HuH-7.5 (cell line): Measurements from ENCODE around the gene MGAT5B.

Experiments used
- DNase-seq: peaks from one replicate; pipeline ENCODE4 v3.0.0; 2011; ENCODE audit warnings: low spot score

Gene MGAT5B

DNA sequence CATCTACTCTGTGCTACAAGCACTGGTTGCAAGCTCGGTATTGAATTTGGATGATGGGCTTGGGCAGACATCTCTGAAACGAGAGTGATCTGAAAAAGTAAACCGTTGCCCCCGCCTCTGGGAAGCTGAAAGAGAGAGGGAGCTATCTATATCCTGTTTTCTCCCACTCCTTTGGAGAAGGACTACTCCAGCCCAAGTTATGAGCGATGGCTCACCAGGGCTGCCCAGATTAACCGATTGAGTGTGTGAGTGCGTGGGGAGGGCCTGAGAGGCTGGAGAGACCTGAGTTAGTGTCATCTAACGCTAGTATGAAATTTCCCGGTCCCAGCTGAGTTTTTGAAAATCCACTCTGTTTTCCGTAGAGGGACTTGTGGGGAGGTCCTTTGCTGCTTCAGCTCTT, 11.5 kb downstream of the MGAT5B start:
- no peak for DNase-seq

DNA sequence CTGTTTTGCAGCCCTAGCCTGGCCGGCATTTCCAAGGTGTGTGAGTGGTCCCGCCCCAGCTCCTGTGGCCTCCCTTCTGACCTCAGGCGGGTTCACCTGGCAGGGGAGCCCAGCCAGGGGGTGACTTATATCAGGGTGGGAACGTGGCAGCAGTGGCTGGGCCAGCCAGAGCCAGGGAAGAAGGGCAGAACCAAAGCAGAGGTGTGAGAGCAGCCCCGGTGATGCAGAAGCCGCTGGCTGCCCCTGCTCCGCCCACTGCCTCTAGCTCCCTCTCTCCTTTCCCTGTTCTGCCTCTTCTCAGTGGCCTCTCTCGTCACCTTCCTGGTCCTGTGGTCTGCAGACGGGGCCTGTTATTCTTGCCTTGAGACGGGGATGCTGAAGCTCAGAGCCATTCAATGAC, 12.1 kb downstream of the MGAT5B start:
- DNase-seq = no peak

DNA sequence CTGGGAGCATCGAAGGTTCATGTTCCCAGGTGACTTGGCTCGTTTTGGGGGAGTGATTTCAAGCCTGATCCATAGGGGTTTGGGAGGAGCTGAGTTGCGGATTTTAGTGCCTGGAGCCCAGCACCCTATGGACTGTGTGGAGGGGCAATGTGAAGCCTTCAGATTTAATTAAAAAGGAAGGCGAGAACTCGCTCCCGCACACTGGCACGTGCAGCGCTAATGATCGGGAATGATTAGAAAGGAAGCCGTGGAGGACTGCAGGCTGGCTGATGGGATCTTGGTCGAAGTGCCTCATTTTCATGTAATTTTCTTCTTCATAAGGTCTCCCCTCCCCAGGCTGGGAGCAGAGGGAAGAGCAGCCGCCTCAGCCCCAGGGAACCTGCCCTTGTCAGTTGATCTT, 12.8 kb downstream of the MGAT5B start:
- DNase-seq = no peak

DNA sequence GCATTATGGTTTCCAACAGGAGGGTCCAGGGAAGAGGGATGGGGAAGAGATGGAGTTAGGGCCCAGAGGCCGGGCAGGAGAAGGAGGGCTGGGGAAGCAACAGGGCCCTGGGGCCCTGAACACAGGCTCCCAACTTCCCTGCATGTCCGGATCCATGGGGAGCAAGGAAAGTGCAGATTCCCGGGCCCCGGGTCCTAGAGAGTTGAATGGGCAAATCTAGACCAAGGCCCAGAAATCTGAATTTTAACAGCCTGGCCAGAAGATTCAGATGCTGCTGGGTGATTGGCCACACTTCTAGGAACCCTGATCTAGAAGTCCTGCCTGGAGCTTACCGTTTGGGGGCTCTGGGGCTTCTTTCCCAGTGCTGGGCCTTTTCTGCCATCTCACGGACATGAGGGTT, 13.2 kb downstream of the MGAT5B start:
- DNase-seq = no peak

DNA sequence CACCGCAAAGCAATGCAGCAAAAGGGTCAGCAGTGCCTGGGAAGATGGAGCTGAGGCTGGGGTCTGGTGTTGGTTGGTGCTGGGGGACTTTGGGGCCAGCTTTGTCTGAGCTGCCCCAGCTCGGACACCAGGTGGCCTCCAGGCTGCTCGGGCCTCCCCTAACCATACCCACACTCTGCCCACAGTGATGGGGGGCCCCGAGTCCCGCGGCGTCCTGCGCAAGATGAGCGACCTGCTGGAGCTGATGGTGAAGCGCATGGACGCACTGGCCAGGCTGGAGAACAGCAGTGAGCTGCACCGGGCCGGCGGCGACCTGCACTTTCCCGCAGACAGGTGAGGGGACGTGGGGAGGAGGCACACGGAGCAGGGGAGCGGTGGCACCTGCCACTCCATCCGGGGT, 13.8 kb downstream of the MGAT5B start:
- no peak for DNase-seq

DNA sequence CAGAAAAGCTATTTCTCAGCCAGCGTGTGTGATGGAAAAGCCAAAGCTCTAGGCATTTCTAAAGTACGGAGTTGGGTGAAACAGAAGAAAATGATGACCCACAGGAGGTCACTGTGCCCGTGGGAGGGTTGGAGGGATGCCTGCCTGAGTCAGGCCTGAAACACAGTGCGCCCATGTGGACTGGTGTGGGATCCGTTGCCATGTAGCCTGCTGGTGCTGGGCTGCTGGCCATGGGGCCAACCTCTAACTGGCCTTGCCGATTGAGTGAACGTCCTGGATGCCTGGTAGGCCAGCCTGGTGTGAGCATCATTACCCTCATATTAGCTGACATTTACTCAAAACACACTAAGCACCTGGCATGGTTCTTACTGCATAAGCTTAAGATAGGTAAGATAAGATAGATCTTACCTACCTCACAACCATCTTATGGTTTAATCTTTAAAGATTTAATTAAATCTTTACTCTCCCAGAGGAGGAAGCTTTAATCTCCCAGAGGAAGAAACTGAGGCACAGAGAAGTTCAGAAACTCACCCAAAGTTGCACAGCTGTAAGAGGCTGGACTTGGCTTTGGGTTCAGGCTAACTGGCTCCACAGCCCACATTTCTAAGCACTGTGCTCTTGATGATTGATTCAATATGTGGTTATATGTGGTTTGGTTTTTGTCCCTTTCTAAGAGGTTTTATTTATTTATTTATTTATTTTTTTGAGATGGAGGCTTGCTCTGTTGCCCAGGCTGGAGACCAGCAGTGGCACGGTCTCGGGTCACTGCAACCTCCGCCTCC, 15.7 kb downstream of the MGAT5B start:
- DNase-seq = no peak

DNA sequence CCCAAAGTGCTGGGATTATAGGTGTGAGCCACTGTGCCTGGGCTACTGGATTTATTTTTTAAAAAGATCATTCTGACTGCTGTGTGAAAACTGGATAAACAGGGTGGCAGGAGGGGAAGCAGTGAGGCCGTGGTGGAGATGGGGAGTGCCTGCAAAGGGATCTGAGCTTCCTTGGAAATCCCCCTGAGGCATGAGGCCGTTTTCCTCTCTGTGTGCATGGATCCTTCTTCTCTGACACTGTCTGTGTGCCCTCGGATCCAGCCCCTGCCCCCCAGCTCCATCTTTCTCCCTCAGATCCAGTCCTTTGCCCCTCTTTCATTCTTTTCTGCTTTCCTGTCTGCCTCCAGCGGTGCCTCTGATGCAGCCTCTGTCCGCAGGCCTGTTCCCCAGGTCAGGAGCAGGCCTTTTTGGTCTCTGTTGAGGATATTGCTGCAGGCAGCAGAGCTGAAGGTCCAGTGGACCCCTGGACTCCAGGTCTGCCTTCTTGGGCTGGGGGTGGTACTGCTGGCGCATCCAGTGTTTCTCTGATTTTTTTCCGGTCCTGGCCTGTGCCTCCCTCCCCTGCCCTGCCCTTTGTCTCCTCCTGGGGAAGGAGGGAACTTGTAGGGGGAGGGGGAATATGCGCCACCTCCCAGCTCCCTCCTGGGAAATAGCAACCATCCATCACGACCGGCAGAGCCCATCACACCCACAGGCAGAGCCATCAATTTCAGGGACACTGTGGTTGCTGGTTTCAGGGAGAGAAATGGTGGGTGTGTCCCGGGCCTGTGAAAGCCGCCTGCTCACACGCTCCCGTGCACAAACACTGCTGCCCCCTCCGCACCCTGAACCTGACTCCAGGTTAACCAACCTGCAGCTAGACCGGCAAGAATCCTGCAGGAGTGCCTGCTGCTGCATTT, 17.0 kb downstream of the MGAT5B start:
- no peak for DNase-seq

DNA sequence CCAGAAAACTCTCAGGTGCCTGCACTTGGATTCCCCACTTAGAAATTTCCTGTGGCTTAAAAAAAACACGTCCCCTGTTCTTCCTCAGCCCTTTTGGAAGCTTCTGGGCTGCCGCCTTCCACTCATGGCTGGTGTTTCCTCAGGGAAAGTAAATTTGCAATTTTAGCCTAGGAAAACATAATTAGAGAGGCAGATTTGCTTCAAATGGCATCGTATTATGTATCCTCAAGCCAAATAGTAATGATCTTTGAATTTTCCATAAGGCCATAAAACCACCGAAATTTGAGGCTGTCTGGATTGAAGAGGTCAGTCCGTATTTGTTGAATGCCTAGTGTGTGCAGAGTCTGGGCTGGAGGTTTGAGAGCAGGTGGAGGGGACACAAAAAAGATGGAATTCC, 17.7 kb downstream of the MGAT5B start:
- DNase-seq = no peak

DNA sequence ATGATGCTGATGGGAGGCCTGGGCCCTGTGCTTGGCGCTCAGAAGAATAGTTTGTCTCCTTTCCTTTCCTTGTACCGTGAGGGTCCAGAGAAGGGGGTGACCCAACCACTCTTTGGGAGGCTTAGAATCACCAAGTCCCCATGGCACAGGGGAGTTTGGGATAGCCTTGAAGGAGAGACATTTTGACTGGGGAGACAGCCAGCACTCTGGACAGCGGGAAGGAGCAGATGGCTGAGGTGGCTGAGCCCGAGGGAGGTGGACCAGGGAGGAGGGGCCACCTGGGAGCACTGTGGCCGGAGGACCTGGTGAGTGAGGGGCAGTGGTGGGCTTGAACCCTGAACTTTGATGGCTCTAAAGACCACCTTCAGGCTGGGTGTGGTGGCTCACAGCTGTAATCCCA, 18.2 kb downstream of the MGAT5B start:
- DNase-seq = no peak

DNA sequence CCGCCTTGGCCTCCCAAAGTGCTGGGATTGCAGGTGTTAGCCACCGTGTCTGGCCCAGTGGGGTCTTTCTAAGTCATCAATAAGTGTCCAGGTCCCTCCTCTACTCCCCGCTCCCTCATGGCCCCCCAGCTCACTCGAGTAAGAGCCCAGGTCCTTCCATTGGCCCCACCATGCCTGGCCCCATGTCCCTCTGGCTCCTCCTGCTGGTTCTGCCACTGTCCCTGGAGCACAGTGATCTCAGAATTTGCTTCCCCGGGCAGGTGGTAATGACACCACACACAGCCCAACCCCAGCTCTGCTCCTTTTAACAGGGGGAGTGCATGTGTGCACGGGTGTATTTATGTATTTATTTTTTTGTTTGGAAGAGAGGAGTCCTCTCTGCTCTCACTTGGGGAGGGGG, 19.6 kb downstream of the MGAT5B start:
- DNase-seq = no peak

DNA sequence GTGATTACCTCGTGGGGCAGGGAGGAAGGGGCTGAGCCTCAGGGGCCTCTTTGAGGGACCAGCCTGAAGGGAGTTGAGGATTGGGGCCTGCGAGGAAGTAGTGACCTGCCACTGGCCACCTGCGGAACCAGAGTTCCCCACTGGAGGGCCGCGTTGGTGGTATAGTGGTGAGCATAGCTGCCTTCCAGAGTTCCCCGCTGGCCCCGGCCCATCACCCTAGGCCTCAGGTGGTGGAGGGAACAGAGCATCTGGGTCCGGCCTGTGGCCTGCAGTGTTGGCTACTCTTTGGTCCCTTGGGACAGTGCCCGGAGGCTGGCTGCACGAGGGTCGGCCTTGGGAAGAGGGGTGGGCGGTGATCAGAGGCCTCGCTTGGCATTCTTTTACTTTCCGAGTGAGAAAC, 20.5 kb downstream of the MGAT5B start:
- no peak for DNase-seq

DNA sequence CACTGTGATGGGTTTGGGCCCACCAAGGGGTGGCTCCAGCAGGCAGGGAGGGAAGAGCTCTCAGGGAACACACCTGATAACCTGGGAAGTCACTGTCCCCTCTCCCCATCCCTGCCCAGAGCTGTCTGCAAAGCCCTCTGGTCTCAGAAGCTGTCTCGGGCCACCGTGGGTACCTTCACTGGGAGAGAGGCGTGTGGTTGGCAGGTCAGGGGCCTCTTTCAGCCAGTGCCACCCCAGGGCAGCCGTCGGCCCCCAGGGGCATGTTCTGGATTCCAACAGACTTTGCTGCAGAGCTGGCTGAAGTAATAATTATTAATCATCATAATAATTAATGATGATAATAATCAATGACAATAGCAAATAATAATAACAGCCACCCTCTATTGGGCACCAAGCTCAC, 21.1 kb downstream of the MGAT5B start:
- DNase-seq = no peak

DNA sequence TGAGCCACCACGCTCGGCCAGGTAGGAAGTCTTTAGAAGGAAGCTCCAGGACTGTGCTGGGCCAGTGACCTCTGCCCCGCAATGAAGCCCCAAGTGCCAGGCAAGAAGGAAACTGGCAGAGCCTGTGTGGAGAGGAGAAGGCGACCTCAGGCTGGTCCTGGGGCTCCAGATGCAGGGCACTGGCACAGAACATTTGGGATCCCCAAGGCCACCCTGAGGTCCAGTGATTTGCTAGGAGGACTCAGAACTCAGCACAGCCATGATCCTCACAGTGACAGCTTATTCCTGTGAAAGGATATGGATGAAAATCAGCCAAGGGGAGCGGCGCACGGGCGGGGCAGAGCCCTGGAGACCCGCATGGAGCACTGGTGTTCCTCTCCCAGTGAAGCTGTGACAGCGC, 24.1 kb downstream of the MGAT5B start:
- DNase-seq = no peak

DNA sequence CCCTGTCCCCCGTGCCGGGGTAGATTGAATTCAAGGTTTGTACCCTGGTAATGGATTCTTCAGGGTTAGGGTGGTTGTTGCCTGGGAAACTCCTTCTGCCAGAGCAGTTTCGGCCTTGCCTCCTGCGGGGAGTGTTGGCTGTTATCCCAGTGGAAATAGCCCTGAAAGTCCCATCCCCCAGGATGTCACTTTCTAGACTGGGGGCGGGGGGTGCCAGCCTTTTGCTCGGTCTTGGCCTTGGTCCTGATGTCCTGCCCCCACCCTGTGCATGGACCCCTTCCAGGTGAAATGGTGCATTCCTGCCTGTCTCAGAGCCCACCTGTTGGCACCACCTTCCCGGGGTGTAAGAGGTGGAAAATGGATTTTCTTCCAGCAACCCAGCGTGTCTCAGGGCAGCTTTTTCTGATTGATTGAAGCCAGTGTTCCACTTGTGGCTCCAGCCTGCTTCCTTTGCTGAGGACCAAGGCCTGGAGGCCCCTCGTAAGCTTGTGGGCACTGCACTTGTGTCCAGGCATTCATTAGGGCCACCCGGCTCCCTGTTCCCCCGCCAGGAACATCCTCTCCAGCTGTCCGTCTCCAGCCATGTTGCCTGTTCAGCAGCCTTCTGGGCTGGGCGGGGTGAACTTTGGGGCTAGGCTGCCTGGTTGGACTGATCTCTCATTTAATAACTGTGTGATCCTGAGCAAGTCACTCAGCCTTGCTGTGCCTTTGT, 25.6 kb downstream of the MGAT5B start:
- no peak for DNase-seq

DNA sequence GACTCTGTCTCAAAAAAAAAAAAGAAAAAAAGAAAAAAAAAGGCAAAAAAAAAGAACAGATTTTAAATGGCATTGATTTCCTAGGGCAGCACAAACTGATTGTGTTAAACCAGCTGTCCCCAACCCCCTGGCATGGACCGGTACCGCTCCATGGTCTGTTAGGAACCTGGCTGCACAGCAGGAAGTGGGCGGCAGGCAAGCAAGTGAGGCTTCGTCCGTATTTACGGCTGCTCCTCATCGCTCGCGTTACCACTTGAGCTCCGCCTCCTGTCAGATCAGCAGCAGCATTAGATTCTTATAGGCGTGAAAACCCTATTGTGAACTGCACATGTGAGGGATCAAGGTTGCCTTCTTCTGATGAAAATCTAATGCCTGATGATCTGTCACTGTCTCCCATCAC, 26.6 kb downstream of the MGAT5B start:
- DNase-seq = no peak

DNA sequence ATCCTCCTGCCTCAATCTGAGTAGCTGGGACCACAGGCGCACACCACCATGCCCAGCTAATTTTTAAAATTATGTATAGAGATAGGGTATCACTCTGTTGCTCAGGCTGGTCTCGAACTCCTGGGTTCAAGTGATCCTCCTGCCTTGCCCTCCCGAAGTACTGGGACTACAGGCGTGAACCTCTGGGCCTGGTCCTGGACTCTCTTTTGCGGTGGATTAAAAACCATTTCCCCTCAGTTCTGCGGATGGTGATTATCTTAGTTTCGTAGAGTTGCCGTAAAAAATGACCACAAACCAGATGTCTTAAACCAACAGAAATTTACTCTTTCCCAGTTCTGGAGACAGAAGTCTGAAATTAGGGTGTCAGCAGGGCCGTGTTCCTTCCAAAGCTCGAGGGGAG, 28.8 kb downstream of the MGAT5B start:
- DNase-seq = no peak

DNA sequence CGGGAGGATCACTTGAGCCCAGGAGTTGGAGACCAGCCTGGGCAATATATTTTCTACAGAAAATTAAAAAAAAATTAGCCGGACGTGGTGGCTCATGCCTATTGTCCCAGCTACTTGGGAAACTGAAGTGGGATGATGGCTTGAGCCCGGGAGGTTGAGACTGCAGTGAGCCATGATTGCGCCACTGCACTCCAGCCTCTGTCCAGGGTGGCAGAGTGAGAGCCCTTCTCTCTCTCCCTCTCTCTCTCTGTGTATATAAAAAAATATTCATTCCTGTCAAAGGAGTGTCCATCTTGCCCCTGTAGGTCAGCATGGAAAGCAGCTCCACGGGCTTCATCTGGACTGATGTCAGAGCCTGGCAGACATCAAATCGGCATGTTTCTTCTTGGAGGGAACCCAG, 31.2 kb downstream of the MGAT5B start:
- DNase-seq = no peak

DNA sequence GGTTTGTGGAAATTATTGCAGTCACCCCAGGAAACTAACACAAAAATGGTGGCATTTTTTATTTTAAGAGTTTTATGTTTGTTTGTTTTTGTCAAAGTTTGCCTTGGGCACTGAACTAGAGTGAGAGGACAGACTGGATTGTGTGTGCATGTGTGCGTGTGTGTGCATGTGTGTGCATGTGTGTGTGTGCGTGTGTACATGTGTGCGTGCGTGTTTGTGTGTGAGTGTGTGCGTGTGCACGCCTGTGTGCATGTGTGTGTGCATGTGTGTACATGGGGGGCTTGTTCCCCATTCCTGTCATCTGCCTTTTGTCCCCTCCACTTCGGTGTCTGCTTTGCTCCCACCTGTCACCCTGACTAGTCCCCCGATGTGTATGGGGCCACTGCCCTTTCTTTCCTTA, 32.5 kb downstream of the MGAT5B start:
- no peak for DNase-seq

DNA sequence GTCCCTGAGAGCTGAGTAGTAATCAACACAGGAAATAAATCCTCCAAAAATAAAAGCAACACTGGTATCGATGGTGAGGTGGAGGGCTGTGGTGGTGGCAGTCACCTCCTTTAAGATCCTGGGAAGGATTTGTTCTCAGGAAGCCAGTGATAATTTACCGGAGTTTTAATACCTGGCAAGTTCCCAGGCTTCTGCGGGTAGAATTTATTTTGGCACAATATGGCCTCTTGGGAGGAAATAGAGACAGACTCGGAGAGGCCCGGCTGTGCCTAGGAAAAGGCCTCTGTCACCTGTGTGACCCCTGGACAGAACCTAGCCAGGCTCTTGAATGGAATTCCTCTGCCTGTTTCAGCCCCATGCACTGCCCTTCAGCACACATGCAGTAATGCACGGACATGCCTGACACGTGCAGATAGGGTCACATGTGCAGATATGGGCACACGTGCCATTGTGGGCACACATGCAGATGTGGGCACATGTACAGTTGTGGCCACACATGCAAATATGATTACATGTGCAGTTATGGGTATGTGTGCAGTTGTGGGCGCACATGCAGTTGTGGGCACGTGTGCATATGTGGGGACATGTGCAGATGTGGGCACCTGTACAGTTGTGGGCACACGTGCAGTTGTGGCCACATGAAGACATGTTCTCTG, 33.5 kb downstream of the MGAT5B start:
- DNase-seq = no peak

DNA sequence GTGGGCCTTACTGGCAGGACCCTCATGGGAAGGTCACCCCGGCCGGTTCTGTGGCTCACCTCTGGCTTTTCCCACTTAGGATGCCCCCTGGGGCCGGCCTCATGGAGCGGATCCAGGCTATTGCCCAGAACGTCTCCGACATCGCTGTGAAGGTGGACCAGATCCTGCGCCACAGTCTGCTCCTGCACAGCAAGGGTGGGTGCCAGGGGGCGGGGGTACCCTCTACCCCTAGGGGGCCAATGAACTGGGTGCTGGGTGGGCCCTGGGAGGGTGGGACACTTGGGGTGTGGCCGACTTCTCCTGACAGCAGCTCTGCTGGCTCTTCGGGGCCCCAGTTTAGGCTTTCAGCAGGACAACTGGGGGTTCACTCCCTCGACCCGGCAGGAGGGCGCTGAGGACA, 34.3 kb downstream of the MGAT5B start:
- no peak for DNase-seq

DNA sequence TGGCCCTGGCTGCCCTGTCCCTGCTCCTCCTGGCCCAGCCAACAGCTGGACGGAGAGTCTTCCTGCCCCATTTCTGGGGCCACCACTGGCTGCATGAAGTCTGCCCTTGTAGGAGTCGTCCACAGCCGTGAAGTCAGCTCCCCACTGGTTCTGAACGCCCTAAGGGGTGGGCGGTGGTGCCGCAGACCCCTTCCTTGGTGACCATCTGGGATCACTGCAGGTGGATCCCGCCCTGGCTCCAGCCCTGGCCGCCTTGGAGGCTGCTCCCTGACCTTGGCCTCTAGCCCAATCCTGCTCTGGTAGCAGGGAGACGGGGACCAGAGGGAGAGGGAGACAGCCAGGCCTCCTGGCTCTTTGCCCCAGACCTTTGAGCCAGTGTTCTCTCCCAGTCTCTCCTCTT, 35.4 kb downstream of the MGAT5B start:
- no peak for DNase-seq

DNA sequence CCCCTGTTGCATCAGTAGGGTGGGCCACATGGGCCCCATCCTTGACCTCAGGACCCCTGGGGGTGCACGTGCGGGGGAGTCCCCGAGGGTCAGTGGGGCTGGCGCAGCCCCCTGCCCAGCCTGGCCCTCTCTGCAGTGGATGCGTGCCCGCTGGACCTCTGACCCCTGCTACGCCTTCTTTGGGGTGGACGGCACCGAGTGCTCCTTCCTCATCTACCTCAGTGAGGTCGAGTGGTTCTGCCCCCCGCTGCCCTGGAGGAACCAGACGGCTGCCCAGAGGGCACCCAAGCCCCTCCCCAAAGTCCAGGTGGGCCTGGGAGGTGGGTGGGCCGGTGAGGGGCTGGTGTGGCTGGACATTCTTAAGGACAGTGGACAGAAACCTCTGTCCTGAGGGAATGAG, 35.9 kb downstream of the MGAT5B start:
- no peak for DNase-seq
